Ammon's horn (tissue), 1 donor: Measurements from ENCODE around the gene CD8A.

Experiments used
- DNase-seq: peaks from one replicate; pipeline ENCODE4 v3.0.0-alpha.2; 2016; ENCODE audit warnings: low spot score

The CD8A gene

DNA sequence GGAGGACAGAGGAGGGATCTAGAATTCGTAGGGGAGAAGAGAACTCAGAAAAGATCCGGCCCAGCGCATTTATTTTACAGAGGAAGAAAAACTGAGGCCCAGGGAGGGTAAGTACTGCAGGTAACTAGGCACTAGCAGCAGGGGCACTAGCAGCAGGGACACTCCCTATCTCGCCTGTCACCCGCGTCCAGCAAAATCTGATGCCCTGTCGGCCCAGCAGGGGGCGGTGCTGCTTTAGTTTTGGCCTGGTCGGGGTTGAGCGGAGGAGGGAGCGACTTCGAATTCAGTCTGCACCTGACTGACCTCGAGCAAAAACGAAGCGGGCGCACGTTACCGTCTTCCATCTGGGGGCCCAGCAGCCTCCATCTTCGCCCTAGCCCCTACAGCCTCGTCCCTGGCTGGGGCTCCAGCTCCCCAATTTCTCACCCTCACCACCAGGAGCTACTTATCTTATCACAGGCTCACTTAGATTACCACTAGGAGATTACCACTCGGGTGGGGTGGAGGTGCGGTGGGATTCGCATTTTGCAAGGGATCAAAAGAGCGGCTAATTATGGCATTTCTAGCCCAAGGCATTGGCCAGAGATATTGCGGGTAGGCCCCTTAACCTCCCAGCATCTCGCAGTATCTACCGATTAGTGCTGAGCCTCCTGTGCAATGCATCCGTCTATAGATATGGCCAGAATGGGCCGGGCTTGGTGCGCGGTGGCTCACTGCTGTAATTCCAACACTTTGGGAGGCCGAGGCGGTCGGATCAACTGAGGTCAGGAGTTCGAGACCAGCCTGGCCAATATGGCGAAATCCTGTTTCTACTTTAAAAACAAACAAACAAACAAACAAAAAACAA is 17.8 kb upstream of the CD8A start:
- DNase-seq: peak; percentile 86

DNA sequence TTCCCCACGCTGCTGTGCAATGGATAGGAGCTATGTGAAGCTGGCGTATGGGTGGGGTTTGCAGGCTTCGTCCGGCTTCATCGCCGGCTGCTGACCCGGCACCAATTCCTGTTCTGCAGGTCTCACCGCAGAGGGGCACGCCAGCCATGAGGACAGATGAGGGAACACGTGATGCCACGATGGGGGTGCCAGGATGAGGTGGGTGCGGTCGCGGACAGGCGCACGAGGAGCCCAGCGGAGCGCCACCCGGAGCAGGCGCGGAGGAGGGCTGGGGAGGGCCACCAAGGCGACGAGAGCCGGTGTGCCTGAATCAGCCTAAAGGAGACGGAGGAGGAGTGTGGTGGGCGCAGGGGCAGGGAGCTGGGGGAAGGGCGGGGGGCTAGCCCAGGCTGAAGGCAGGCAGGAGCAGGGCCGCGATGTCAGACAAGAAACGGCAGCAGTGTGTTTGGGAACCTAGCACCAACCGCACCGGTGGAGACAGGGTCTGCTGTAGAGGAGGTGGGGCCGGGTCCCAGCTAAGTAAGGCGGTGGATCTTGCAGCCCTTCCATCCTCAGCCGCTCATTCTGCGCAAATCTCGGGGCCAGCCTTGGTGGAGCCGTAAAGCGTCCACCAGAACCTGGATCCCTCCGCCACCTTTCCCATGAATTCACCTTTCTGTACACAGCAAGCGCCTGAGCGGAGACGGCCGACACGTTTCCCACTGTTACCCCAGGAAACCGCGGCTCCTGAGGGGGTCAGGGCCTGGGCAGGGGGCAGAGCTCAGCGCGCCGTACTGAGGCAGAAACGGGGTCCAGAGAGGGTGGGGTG is 17.0 kb upstream of the CD8A start:
- peak; percentile 64 for DNase-seq

DNA sequence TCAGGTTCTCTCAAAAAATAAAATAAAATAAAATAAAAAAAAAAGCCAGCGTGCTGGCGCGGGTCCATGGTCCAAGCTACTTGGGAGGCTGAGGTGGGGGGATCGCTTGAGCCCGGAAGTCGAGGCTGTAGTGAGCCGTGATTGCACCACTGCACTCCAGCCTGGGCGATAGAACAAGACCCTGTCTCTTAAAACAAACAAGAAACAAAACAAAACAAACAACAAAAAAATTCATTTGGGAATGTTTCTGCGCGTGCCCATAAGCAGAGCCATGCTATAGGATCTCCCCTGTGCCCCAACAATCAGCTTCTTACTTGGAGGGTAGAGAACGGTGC is 16.4 kb upstream of the CD8A start:
- no peak for DNase-seq

DNA sequence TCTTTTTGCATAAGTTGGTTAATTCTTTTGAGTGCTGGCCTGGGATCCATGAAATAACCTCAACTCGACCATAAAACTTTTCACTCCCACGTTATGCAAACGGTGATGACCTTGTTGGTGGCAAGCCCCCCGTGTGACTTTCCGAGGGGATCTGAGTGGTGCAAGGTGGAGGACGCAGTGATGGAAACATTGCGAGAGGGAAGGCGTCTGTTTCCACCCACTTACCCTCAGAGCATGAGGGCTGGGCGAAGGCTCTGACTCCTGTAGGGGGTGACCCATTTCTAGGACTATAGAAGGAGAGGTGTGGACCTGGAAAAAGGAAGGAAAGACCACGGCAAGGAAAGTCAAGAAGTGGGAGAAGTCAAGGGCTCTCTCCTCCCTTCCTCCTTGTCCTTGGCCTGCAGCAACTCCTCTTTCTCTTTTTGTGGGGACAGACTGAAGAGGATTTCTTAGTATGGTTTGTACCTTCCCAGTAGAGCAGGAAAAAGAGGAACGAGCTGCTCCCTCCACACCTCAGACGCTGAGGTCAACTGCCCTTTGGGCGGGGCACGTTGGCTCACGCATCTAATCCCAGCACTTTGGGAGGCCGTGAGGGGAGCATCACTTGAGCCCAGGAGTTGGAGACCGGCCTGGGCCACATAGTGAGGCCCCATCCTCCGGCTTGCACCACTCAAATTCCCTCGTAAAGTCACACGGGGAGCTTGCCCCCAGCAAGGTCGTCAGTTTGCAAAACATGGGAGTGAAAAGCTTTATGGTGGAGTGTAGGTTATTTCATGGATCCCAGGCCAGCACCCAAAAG is 15.5 kb upstream of the CD8A start:
- no peak for DNase-seq

DNA sequence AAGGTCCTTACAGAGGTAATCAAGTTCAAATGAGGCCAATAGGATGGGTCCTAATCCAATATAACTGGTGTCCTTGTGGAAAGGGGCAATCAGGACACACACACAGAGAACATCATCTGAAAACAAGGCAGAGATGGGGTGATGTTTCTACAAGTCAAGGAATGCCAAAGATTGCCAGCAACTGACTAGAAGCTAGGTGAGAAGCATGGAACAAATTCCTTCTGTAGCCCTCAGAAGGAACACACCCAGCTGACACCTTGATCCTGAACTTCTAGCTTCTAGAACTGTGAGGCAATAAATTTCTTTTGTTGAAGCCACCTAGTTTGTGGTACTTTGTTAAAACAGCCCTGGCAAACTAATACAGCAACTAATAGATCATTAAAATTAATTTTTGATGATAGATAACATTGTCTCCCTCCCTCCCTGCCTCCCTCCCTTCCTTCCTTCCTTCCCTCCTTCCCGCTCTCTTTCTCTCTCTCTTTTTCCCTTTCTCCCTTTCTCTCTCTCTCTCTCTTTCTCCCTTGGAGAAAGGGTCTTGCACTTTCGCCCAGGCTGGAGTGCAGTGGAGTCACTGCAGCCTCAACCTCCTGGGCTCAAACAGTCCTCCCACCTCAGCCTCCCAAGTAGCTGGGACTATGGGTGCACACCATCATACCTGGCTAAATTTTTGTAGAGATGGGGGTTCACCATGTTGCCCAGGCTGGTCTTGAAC is 10.3 kb upstream of the CD8A start:
- DNase-seq: no peak

DNA sequence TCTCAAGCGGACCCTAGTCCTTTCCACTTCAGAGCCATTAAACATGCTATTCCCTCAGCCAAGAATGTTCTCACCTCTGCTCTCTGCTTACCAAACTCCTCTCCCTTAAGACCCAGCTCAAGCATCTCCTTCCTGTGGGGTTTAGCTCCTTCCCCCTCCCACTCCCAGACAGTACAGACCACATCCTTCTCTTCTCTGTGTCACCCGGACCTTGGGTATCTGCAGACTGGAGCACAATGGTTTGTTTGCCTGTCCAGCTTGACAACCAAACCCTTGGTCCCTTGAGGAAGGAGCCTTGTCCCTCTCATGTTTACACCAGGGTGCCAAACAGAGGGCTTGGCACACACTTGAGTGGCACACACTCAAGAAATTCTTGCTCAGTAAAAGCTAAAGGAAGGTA is 4.1 kb upstream of the CD8A start:
- DNase-seq: no peak

DNA sequence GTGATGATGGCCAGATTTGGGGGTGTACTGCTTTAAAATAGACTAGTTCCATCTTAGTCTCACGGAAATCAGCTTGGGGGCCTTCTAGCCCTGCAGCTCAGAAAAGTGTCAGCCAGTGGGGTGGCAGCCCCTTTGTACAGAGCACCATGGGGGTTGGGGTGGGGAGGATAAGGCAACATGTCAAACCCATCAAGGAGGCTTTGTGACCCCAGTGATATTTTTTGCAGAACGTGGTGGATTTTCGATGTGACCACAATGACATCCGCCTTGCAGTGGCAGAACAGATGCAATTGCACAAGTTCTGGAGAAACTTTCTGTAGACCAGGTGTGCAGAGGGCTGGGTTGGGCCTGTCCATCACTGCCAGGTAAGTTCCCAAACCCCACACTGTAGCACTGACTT is 3.0 kb upstream of the CD8A start:
- DNase-seq: no peak

DNA sequence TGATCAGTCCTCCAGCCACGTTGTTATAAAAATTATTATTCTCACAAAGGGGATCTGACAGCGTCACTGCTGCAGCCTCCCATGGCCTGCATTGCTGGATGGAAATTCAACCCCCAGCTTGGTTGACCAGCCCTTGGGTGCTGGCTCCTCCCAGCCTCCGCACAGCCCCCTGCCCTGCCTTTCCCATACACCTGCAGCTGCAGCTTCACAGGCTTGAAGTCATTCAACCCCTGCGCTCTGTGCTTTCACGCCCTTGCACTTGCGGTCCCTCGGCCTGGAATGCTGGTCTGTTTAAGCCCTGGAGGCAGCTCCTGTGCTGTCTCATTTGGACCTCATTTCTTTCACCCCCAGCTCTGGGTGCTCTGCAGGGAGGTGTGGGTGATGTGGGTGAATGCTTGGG is 860 bp upstream of the CD8A start:
- no peak for DNase-seq

DNA sequence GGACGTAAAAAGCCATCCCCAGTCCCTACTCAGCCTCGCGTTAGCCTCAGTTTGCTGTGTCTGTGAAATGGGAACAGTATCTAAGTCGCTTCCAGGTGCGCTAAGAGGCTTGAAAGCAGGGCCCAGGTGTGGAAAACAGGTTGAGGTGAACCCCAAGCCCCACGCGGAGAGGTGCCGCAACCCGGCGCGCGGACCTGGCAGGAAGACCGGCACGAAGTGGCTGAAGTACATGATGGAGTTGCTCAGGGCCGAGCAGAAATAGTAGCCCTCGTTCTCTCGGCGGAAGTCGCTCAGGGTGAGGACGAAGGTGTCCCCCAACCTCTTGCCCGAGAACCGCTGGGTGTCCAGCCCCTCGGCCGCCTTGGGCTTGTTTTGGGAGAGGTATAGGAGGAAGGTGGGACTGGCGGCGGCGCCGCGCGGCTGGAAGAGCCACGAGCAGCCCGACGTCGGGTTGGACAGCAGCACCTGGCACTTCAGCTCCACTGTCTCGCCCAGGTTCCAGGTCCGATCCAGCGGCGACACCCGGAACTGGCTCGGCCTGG is 508 bp downstream of the CD8A start:
- DNase-seq: no peak

DNA sequence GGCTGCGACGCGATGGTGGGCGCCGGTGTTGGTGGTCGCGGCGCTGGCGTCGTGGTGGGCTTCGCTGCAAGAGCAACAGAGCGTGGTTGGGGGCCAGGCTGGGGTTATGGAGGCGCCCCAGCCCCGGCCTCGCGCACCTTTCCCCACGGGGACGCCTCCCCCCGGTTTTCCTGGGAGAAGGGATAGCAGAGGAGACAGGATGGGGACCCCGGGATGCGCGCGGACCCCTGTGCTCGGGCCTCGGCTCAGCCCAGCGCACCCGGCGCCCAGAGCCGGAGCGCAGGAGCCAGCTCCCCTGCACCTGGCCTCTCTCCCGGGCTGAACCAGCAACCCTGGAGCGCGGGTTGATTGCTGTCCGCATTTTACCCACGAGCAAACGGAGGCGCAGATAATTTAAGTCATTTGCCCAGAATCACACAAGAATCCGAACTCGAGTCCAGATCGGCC is 1.0 kb downstream of the CD8A start:
- DNase-seq: no peak

DNA sequence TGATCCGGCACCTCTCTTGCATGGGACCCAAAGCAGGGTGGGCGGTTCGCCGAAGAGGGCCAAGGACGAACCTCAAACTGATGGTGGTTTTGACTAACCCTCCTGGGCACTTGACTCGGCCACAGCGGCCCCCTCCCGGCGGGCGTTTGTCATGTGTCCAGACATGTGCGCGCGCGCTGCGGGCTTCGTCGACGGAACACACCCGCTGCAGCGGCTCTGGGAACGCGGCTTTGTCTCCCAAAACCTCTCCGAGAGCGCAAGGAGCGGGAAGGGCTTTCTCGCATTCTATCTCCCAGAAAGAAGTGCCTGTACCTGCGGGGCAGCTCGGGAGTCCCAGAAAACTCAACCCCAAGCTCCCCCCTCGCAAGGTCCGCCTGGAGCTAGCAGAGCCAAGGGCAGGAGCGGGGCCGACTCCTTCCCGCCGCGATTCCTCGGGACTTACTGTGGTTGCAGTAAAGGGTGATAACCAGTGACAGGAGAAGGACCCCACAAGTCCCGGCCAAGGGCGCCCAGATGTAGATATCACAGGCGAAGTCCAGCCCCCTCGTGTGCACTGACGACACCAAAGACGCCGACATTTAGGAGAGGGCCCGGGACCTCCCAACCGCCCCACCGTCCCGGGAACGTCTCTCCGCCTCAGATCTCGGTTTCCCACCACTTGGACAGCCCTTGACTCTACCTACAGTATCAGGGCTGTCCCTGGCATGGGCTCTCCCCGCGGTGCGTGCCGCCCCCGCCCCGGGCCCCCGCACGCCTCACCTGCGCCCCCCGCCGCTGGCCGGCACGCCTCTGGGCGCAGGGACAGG is 1.6 kb downstream of the CD8A start:
- no peak for DNase-seq

DNA sequence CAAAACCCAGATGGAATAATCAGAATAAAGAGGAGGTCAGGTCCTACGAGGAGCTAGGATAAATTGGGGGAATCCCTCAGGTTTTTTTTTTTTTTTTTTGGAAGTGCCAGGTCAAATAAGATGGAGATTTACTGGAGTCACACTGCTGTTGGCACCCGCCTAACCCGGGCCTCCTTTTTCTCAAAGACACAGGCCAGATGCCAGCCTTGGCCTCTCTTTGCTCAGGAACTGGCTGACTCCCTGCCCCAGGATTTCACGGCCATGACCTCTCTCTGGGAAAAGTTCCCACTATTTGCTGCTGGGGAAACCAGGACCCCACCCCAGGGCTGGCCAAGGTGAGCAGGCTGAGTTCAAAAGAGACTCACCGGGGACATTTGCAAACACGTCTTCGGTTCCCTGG is 2.5 kb downstream of the CD8A start:
- DNase-seq: peak; percentile 20

DNA sequence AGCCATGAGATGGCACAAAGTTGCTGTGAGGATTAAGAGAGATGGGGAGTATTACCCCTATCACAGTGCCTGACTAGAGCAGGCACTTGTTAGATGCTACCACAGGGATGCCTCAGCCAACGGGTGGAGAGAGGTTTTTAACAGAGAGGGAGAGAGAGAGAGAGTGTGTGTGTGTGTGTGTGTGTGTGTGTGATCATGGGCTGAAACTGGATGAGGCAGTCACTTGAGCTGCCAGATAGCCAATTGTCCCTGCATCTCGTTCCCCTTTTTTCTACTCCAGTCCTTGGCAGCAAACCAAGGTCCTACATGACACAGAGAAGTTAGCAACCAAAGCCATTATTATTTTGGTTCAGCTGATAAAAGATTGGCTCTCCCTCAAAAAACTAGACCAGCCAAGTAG is 3.0 kb downstream of the CD8A start:
- DNase-seq: peak; percentile 66

DNA sequence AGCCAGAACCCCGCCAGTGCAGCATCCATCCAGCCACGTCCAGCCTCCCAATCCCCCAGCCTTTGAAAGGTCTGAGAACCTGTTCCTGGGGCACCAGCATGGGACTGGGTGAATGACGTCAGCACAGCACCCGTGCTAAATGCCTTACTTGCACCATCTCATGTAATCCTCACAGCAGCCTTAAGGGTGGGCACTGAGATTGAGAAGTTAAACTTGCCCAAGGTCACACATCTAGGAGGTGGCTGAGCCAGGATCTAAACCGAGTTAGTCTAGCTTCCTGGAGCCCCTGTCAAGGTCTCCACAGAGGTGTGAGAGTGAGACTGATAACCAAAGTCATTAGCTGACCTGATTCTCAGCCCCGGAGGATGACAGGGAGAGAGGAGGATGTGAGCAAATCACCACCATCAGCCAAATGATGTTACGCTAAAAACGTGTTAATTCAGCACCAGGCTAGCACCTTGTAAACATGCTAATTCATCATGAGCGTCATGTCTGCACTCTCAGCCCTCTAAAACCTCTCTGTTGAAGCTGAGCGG is 4.6 kb downstream of the CD8A start:
- no peak for DNase-seq

DNA sequence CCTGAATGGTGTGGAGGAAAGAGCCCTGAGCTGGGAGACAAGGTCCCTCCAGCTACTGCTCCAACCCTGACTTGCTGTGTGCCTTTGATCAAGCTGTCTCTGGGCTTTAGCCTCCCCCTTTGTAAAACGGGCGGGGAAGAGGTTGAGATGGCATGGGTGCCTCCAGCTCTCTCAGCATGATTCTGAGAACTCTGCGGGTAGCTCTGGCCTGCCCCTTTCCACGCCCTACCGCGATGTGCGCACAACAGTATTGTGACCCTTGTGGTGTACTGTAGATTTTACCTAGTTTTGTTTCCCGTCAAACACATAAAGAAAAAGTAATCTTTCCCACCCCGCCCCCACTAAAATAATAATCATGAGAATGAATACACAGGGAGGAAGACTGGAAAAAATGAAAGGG is 5.3 kb downstream of the CD8A start:
- DNase-seq: no peak

DNA sequence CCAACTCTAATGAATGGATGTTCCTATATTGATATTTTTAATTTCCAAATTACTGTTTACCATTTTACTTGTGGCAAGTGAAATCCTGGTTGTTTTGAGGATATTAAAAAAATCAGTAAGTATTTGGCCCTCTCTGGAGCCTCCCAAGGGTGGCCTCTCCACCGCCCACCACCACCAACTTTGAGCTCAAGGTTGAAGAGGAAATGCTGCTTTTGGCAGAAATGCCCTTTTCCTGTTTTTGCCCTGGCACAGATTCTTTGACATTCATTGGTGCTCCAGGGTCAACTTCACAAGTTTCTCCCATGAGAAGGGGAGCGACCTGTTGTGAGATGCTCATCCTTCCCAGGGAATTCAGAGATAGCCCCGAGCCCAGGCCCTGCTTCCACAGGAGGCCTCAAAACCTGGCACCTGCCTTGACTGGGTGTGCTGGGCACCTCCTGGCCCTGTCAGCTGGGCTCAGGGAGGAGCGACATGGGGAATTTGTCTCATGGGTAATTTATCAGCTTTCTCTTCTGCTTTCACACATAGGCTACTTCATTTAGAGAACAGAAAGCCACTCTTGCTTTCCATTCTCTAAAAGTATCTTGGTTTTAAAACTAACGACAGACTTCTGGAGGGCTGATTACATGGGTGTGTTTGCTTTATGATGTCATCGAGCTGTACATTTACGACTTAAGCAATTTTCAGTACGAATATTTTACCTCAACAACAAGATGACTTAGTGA is 6.9 kb downstream of the CD8A start:
- DNase-seq: no peak

DNA sequence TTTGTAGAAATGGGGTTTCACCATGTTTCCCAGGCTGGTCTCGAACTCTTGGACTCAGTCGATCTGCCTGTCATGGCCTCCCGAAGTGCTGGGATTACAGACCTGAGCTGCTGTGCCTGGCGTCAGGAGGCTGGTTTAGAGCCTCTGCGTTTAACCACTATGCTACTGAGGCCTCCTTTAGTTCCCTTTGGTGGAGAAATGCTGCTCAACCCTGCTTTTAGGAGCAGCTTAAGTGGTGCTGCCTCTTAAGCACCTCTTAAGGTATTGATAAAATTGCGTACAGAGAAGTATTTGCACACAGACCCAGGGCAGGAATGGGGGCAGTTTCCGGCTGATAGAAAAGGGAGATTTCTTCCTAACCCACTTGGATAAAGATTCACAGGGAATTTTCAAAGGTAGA is 8.0 kb downstream of the CD8A start:
- DNase-seq: no peak

DNA sequence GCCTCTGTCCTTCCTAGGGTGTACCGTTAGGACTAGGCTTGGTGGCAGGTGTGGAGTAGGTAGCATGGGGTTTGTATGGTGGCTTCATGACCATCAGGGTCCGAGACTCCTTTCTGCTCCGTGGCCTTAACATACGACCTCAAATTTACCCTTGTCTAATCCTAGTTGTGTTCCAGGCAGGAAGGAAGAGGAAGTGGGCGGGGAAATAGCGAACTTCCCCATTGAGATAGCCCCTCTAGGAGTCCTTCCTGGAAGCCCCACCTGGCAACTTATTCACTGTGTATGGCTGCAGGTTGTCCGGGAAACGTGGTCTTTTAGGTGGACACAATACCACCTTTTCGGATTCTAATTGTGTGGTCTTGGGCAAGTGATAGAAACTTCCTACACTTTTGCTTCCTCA is 9.3 kb downstream of the CD8A start:
- no peak for DNase-seq

DNA sequence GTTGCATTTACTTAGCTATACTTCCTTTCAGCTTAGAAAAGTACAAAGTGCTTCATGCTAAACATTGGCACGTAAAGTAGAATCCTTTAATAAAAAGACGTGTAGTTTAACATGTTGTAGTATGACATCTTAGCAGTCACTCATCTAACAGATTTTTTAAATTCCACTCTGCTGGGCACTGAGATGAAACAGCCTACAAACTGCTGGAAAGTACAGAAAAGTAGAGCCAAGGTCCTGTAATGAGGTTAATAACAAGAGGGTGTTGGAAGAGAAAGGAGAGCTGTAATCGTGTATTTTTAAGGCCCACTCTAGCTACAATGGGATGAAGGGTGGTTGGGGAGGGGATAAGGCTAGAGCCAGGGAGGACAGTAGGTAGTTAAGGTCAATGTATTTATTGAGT is 10.7 kb downstream of the CD8A start:
- DNase-seq: no peak

DNA sequence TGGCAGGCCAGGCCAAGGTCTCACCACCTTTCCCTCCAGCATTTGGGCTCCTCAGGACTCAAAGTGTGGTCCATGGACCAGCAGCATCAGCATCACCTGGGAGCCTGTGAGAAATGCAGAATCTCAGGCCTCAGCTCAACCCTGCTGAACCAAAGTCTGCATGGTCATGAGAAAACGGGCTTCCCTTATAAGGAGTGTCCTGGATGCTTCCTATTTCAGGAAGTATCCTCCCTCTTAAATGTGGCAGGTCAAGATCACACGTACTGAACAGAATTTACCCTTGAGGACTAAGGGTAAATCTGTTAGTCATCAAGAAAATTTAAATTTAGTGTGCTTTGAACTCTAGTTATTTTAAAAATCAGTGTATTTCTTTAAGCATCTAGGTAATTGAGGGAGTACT is 11.8 kb downstream of the CD8A start:
- no peak for DNase-seq
